ENCODE results near the gene RYR3.
"Not testable (repeated sequence)": the region's sequence is repeated elsewhere in the genome, so short reads cannot be mapped to it uniquely, and the experiment has no call there.

The RYR3 gene

DNA sequence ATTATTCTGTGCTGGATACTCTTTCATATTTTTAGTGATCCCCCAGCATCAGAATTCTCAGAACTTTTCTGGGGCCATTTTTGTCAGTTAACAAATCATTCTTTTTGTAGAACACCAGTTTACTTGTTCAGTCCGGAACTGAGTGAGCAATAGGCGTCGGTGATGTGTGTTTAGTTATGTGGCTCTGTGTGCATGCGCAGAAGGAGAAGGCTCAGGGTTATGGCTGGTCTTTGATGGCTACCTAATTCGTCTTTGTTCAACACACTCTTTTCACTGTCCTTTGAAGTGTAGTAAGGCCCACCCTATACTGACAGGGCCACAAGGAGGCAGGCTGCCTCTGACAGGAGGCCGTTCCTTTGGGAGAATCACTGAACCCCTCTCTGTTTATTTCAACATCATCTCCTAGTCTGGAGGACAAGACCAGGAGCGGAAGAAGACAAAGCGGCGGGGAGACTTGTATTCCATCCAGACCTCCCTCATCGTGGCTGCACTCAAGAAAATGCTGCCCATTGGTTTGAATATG, 499.4 kb downstream of the RYR3 start:
- Histone ChIP-seq H3K36me3 (ENCODE audit: insufficient read depth, low read length) (no peaks in the 10 kb centered on the region), H3K79me2 (ENCODE audit: control insufficient read depth, insufficient read depth, low read length, unreplicated experiment) (no peaks in the 10 kb centered on the region), H3K27ac (ENCODE audit: low read depth, low read length) (no peak overlapping the region), H3K27me3 (ENCODE audit: insufficient read depth, low read length) (peaks cover 55% of the 10 kb centered on the region), H2AFZ (ENCODE audit: low read length, unreplicated experiment) (no peak overlapping the region), H3K4me1 (ENCODE audit: control insufficient read depth, insufficient read depth, low read length, unreplicated experiment) (no peaks in the 10 kb centered on the region), H3K4me3 (ENCODE audit: low read depth, low read length) (no peak overlapping the region)

DNA sequence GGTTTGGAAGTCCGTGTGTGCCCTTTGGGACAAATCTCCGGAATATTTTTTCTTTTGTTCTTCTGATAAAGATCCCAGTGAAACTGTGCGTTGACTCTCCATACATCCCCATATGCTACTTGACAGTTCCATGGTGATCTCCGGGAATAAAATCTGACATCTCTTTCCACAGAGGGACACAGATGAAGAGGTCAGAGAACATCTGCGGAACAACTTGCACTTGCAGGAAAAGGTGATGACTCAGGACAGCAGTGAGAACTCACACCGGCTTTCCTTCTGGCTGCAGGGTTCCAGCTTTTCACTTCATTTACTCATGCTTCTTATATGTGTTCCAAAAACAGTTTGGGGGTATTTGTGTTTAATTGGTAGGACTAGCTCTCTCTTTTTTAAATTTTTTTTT, 500.0 kb downstream of the RYR3 start:
- Histone ChIP-seq H3K27ac (ENCODE audit: low read depth, low read length) (no peak overlapping the region), H3K27me3 (ENCODE audit: insufficient read depth, low read length) (peaks cover 55% of the 10 kb centered on the region), H3K4me1 (ENCODE audit: control insufficient read depth, insufficient read depth, low read length, unreplicated experiment) (no peaks in the 10 kb centered on the region), H3K36me3 (ENCODE audit: insufficient read depth, low read length) (no peaks in the 10 kb centered on the region), H2AFZ (ENCODE audit: low read length, unreplicated experiment) (no peak overlapping the region), H3K4me3 (ENCODE audit: low read depth, low read length) (no peak overlapping the region), H3K79me2 (ENCODE audit: control insufficient read depth, insufficient read depth, low read length, unreplicated experiment) (no peaks in the 10 kb centered on the region)

DNA sequence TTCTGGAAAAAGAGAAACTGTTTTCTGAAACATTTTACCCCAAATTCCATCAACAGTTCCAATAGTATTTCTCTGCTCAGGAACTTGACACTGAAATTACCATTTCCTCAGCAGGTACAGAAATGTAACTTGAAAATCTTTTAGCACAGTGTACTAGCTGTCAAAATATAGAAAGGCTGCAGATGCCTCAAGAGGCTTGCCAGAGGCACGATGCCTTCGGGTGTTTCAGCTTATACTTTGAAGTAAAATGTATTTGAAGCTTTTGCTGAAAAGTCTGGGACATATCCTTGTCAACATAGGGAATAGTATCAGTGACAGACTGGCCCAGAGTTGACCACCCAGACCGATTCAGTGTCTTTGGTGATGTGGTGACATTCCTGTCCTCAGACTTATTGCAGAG, 503.1 kb downstream of the RYR3 start:
- no peak overlapping the region for H3K27ac ChIP-seq (ENCODE audit: low read depth, low read length)
- H2AFZ ChIP-seq (ENCODE audit: low read length, unreplicated experiment): no peak overlapping the region
- no peak overlapping the region for H3K4me3 ChIP-seq (ENCODE audit: low read depth, low read length)
- no peaks in the 10 kb centered on the region for H3K79me2 ChIP-seq (ENCODE audit: control insufficient read depth, insufficient read depth, low read length, unreplicated experiment)
- no peaks in the 10 kb centered on the region for H3K4me1 ChIP-seq (ENCODE audit: control insufficient read depth, insufficient read depth, low read length, unreplicated experiment)
- peaks cover 37% of the 10 kb centered on the region for H3K27me3 ChIP-seq (ENCODE audit: insufficient read depth, low read length)
- H3K36me3 ChIP-seq (ENCODE audit: insufficient read depth, low read length): no peaks in the 10 kb centered on the region

DNA sequence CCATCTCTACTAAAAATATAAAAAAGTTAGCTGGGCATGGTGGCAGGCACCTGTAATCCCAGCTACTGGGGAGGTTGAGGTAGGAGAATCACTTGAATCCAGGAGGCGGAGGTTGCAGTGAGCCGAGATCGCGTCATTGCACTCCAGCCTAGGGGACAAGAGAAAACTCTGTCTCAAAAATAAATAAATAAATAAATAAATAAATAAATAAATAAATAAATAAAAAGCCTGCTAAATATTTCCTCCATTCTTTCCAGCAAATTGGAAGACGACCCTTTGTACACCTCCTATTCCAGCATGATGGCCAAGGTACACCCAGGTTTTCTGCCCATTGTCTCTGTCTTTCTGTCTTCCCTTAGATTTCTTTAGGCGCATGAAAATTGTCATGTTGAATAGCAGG, 508.7 kb downstream of the RYR3 start:
- H3K4me3 ChIP-seq (ENCODE audit: low read depth, low read length); H2AFZ ChIP-seq (ENCODE audit: low read length, unreplicated experiment); H3K4me1 ChIP-seq (ENCODE audit: control insufficient read depth, insufficient read depth, low read length, unreplicated experiment); H3K27ac ChIP-seq (ENCODE audit: low read depth, low read length); H3K79me2 ChIP-seq (ENCODE audit: control insufficient read depth, insufficient read depth, low read length, unreplicated experiment); H3K36me3 ChIP-seq (ENCODE audit: insufficient read depth, low read length): not testable (repeated sequence)
- peaks cover 41% of the 10 kb centered on the region for H3K27me3 ChIP-seq (ENCODE audit: insufficient read depth, low read length)

DNA sequence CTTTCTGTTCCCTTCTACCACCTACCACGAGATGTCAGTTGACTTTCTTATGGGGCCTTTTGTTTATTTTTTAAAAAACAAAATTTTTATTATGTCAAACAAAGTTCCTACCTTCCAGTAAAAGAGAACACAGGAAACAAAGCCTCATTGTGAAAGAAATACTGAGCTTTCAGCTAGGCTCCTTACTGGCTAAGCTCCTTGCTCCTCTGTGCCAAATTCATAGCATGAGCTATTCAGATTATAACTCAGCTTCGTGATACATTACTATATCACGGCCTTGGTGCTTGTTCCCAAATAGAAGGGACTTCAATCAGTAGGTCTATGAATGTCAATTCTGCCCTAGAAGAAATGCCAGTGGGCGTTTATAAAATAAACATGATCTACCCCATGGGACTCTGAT, 511.7 kb downstream of the RYR3 start:
- Histone ChIP-seq H3K4me1 (ENCODE audit: control insufficient read depth, insufficient read depth, low read length, unreplicated experiment) (no peaks in the 10 kb centered on the region), H3K4me3 (ENCODE audit: low read depth, low read length) (no peak overlapping the region), H3K79me2 (ENCODE audit: control insufficient read depth, insufficient read depth, low read length, unreplicated experiment) (no peaks in the 10 kb centered on the region), H3K27ac (ENCODE audit: low read depth, low read length) (no peak overlapping the region), H3K27me3 (ENCODE audit: insufficient read depth, low read length) (peaks cover 37% of the 10 kb centered on the region), H2AFZ (ENCODE audit: low read length, unreplicated experiment) (no peak overlapping the region), H3K36me3 (ENCODE audit: insufficient read depth, low read length) (no peaks in the 10 kb centered on the region)

DNA sequence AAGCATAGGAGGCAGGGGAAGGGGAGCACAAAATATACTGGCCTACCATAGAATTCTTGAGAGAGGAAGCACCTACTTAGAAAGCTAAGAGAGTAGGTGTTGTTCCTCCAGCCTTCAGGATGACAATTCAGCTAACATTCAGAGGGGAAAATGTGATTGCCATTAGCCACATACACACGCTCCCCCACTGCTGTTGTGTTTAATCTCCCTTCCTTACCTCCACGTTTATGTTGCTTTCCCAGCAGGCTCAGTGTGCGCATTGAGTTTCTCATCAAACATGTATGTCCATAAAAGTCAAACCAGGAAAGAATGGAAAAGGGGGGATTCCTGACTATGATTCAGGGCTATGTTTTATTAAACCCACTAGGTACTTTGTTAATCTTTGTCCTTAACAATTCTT, 512.4 kb downstream of the RYR3 start:
- Histone ChIP-seq H3K27ac (ENCODE audit: low read depth, low read length) (no peak overlapping the region), H2AFZ (ENCODE audit: low read length, unreplicated experiment) (no peak overlapping the region), H3K27me3 (ENCODE audit: insufficient read depth, low read length) (peaks cover 35% of the 10 kb centered on the region; the same call in 1 of the 2 replicates), H3K4me3 (ENCODE audit: low read depth, low read length) (no peak overlapping the region), H3K79me2 (ENCODE audit: control insufficient read depth, insufficient read depth, low read length, unreplicated experiment) (no peaks in the 10 kb centered on the region), H3K4me1 (ENCODE audit: control insufficient read depth, insufficient read depth, low read length, unreplicated experiment) (no peaks in the 10 kb centered on the region), H3K36me3 (ENCODE audit: insufficient read depth, low read length) (no peaks in the 10 kb centered on the region)

DNA sequence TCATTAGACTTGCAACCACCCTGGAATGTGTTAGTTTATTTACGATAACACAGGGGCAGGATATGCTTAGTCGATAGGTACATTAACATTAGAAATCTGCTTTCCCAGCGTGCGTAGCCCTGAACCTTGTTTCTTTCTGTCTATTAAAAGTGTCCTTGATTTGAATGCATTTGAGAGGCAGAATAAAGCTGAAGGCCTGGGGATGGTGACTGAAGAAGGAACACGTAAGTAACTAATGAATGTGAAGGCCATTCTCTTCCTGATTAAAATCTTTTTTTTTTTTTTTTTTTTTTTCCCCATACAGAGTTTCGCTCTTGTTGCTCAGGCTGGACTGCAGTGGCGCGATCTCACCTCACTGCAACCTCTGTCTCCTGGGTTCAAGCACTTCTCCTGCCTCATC, 514.7 kb downstream of the RYR3 start:
- Histone ChIP-seq H3K4me1 (ENCODE audit: control insufficient read depth, insufficient read depth, low read length, unreplicated experiment) (no peaks in the 10 kb centered on the region), H3K27me3 (ENCODE audit: insufficient read depth, low read length) (peaks cover 22% of the 10 kb centered on the region; the same call in 1 of the 2 replicates), H3K27ac (ENCODE audit: low read depth, low read length) (no peak overlapping the region), H3K36me3 (ENCODE audit: insufficient read depth, low read length) (no peaks in the 10 kb centered on the region), H3K79me2 (ENCODE audit: control insufficient read depth, insufficient read depth, low read length, unreplicated experiment) (no peaks in the 10 kb centered on the region), H3K4me3 (ENCODE audit: low read depth, low read length) (no peak overlapping the region), H2AFZ (ENCODE audit: low read length, unreplicated experiment) (no peak overlapping the region)

DNA sequence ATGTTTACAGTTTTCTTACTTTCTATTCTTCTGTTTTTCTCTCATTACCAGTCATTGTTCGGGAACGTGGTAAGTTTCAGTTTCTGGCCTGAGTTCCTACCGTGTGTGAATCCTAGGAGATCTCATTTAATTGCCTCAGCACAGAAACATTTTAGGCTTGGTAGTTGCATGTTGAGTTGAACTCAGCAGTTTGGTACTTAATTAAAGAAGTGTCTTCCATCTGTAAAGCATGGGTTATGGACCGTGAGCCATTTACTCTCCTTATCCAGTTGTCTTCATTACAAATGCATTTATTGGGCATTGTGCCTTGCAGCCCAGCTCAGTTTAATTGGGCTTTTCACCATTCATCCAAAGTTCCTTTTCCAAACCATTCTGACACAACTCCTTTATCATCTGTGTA, 515.4 kb downstream of the RYR3 start:
- Histone ChIP-seq H3K4me3 (ENCODE audit: low read depth, low read length) (no peak overlapping the region), H3K27me3 (ENCODE audit: insufficient read depth, low read length) (peaks cover 20% of the 10 kb centered on the region; the same call in 1 of the 2 replicates), H3K36me3 (ENCODE audit: insufficient read depth, low read length) (no peaks in the 10 kb centered on the region), H3K4me1 (ENCODE audit: control insufficient read depth, insufficient read depth, low read length, unreplicated experiment) (no peaks in the 10 kb centered on the region), H2AFZ (ENCODE audit: low read length, unreplicated experiment) (no peak overlapping the region), H3K27ac (ENCODE audit: low read depth, low read length) (no peak overlapping the region), H3K79me2 (ENCODE audit: control insufficient read depth, insufficient read depth, low read length, unreplicated experiment) (no peaks in the 10 kb centered on the region)

DNA sequence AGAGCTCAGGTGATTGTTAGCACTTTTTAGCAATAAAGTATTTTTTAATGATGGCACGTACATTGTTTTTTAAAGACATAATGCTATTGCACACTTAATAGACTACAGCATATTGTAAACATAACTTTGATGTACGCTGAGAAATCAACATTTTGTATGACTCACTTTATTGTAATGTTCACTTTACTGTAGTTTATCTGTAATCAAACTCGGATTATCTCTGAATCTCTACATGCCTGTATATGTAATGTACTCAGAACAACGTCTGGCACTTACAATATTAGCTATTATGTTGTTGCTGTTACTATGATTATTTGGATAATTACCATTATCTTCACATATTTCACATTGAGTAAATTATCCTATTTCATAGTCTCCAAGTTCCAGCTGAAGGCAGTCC, 519.6 kb downstream of the RYR3 start:
- no peak overlapping the region for H2AFZ ChIP-seq (ENCODE audit: low read length, unreplicated experiment)
- no peaks in the 10 kb centered on the region for H3K79me2 ChIP-seq (ENCODE audit: control insufficient read depth, insufficient read depth, low read length, unreplicated experiment)
- H3K4me1 ChIP-seq (ENCODE audit: control insufficient read depth, insufficient read depth, low read length, unreplicated experiment): no peaks in the 10 kb centered on the region
- H3K4me3 ChIP-seq (ENCODE audit: low read depth, low read length): no peak overlapping the region
- H3K27ac ChIP-seq (ENCODE audit: low read depth, low read length): no peak overlapping the region
- H3K36me3 ChIP-seq (ENCODE audit: insufficient read depth, low read length): no peaks in the 10 kb centered on the region
- 0 out of 2 replicates have a peak, but pooled peaks cover 8% of the 10 kb centered on the region for H3K27me3 ChIP-seq (ENCODE audit: insufficient read depth, low read length)

DNA sequence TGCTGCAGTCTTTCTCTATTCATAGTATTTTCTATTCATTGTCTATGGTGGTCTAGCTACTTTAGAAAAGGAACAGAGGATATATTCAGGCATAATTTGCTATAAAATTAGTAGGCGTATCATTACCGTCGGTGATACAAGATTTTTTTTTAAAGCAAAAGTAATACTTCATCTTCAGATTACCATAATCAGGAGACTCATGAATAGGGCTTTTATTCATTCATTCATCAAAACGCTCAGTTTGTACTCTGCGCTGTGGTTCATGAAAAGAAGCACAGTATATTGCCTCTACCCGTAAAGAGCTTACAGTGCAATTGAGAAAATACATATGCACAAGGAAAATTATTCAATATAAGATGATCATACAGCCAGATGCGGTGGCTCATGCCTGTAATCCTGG, 520.9 kb downstream of the RYR3 start:
- H3K79me2 ChIP-seq (ENCODE audit: control insufficient read depth, insufficient read depth, low read length, unreplicated experiment): no peaks in the 10 kb centered on the region
- no peaks in the 10 kb centered on the region for H3K4me1 ChIP-seq (ENCODE audit: control insufficient read depth, insufficient read depth, low read length, unreplicated experiment)
- H3K27me3 ChIP-seq (ENCODE audit: insufficient read depth, low read length): 0 out of 2 replicates have a peak, but pooled peaks cover 8% of the 10 kb centered on the region
- H3K27ac ChIP-seq (ENCODE audit: low read depth, low read length): no peak overlapping the region
- H2AFZ ChIP-seq (ENCODE audit: low read length, unreplicated experiment): no peak overlapping the region
- no peaks in the 10 kb centered on the region for H3K36me3 ChIP-seq (ENCODE audit: insufficient read depth, low read length)
- H3K4me3 ChIP-seq (ENCODE audit: low read depth, low read length): no peak overlapping the region

DNA sequence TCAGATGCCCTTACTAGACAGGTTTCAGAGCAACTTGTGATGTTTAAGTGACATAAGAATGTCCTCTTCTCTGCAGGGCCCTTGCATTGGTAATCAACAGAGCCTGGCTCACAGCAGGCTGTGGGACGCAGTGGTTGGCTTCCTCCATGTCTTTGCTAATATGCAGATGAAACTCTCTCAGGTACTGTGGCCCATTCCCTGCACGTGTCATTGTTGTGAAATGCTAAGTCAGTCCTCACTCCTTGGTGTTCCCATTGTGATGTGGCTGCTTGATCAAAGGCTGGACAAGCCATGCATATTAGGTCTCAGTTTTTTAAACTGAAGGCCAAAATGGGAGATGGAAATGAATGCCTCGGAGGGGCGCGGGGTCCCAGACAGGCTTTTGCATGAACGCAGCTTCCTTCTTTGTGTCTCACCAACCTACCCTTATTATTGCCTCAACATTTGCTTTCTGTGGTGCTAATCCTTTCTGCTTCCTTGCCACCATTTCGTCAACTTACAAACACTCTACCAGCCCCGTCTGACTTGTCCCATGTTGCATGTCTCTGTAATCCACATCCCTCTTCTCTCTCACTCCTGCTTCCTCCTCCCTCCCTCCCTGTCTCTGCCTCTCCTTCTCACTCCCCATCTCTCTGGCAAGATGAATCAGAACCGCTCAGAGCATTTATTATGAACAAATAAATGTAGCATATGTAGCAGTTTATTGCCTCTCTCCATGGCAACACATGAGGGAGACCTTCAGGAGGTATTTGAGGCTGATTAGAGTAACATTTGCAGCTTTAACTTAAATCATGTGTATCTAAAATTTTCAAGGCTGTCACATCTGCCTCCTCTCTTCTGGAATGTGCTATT, 524.4 kb downstream of the RYR3 start:
- Histone ChIP-seq H3K27me3 (ENCODE audit: insufficient read depth, low read length) (0 out of 2 replicates have a peak, but pooled peaks cover 8% of the 10 kb centered on the region), H3K4me3 (ENCODE audit: low read depth, low read length) (no peak overlapping the region), H2AFZ (ENCODE audit: low read length, unreplicated experiment) (no peak overlapping the region), H3K27ac (ENCODE audit: low read depth, low read length) (no peak overlapping the region), H3K79me2 (ENCODE audit: control insufficient read depth, insufficient read depth, low read length, unreplicated experiment) (no peaks in the 10 kb centered on the region), H3K36me3 (ENCODE audit: insufficient read depth, low read length) (no peaks in the 10 kb centered on the region), H3K4me1 (ENCODE audit: control insufficient read depth, insufficient read depth, low read length, unreplicated experiment) (no peaks in the 10 kb centered on the region)
